GM12878 (cell line): ENCODE results near the gene PLS3. TPM values are rescaled to one million over a fixed set of nuclear protein-coding genes. Genes with fewer than 3 reads are reported as not detected.
A peak's percentile ranks its signal among the peaks of the same experiment; 100 is the strongest.

Source experiments
- ATAC-seq: fragments of 200-7000 bp; cut with Tn5 transposase; 3 replicates; pipeline ENCODE4 v1.9.1; 2020; ENCODE audit warnings: mild to moderate bottlenecking, moderate library complexity
- BruUV-seq: library from RNA; stranded (reverse); fragments of 400-500 nt; replicated peaks from 2 replicates; lab custom pipeline; 2021; lab: Mats Ljungman, UMichigan
- CTCF ChIA-PET: fragments of 300-600 bp; sonication (Branson Sonifier 250); formaldehyde crosslinking; extraction: SDS; loops from one replicate; lab custom pipeline; 2021; ENCODE audit warnings: inconsistent platforms; lab: Yijun Ruan, JAX
- POLR2A ChIA-PET: fragments of 350-600 bp; formaldehyde crosslinking; extraction: SDS; loops from one replicate; lab custom pipeline; 2021; ENCODE audit warnings: inconsistent platforms; lab: Charles Lee
- RAD21 ChIA-PET: fragments of 300-600 bp; sonication (Branson Sonifier 250); formaldehyde crosslinking; loops from one replicate; lab custom pipeline; 2023; ENCODE audit warnings: antibody characterized with exemption; ENCODE audit not compliant: unreplicated experiment; lab: Charles Lee
- SMC1A ChIA-PET: fragments of 300-600 bp; sonication (Branson Sonifier 250); formaldehyde crosslinking; loops from one replicate; lab custom pipeline; 2023; ENCODE audit not compliant: unreplicated experiment, uncharacterized antibody; lab: Charles Lee
- DNase-seq: peaks from one replicate; pipeline ENCODE4 v3.0.0-alpha.2; 2011; ENCODE audit warnings: low read depth, low spot score
- FAIRE-seq: peaks from 3 replicates; lab custom pipeline; 2011; peaks lifted over from hg19 to GRCh38; lab: Jason Lieb, UNC
- H2AFZ ChIP-seq: 2 replicates; pipeline ENCODE4 v1.6.0; 2011; ENCODE audit warnings: low read depth, low read length, control low read depth; ENCODE audit not compliant: control insufficient read depth
- H3K27ac ChIP-seq: 2 replicates; pipeline ENCODE4 v1.5.1; 2011; ENCODE audit warnings: control low read depth; ENCODE audit not compliant: control insufficient read depth, insufficient read depth
- H3K27me3 ChIP-seq, 2 experiments: replicated peaks in 1 of 2; 2 replicates each; pipeline versions ENCODE4 v1.6.0 to v1.6.1; 2011; ENCODE audit warnings: low read length in 1 of 2; ENCODE audit not compliant: control insufficient read depth in 2 of 2, insufficient read depth in 2 of 2
- H3K36me3 ChIP-seq, 2 experiments: 2 replicates each; pipeline ENCODE4 v1.5.1; 2011; ENCODE audit warnings: low read length in 1 of 2; ENCODE audit not compliant: control insufficient read depth in 2 of 2, insufficient read depth in 2 of 2
- H3K4me1 ChIP-seq: 2 replicates; pipeline ENCODE4 v1.6.1; 2011; ENCODE audit warnings: mild to moderate bottlenecking, low read length, moderate library complexity, mixed read lengths; ENCODE audit not compliant: control insufficient read depth, insufficient read depth
- H3K4me2 ChIP-seq: 2 replicates; pipeline ENCODE4 v1.6.0; 2011; ENCODE audit warnings: control low read depth; ENCODE audit not compliant: control insufficient read depth, insufficient read depth
- H3K4me3 ChIP-seq: fragments of 200-600 bp; sonication (generic); 2 replicates; pipeline ENCODE4 v1.5.1; 2016
- H3K79me2 ChIP-seq: 2 replicates; pipeline ENCODE4 v1.6.0; 2011; ENCODE audit warnings: low read length; ENCODE audit not compliant: control insufficient read depth, insufficient read depth
- H3K9ac ChIP-seq: 2 replicates; pipeline ENCODE4 v1.8.0; 2011; ENCODE audit warnings: low read length, control low read depth, mixed read lengths; ENCODE audit not compliant: control insufficient read depth, insufficient read depth
- H3K9me3 ChIP-seq: replicated peaks from 3 replicates; pipeline ENCODE4 v1.5.1; 2011; ENCODE audit warnings: mild to moderate bottlenecking, low read length; ENCODE audit not compliant: control insufficient read depth, insufficient read depth
- H4K20me1 ChIP-seq: 2 replicates; pipeline ENCODE4 v1.6.0; 2011; ENCODE audit not compliant: control insufficient read depth, insufficient read depth
- ATF3 ChIP-seq: IDR thresholded peaks from 2 replicates; pipeline ENCODE4 v1.6.1; 2011; ENCODE audit warnings: low read depth, mild to moderate bottlenecking, low read length, moderate library complexity, borderline replicate concordance; ENCODE audit errors: extremely low read depth
- DPF2 ChIP-seq: fragments of 450-650 bp; IDR thresholded peaks from 2 replicates; pipeline ENCODE4 v1.6.1; 2017; ENCODE audit warnings: mild to moderate bottlenecking
- HDAC2 ChIP-seq: fragments of 200-600 bp; sonication (generic); IDR thresholded peaks from 2 replicates; pipeline ENCODE4 v1.6.1; 2017
- JUNB ChIP-seq: IDR thresholded peaks from 2 replicates; pipeline ENCODE4 v1.6.1; 2016; ENCODE audit warnings: antibody characterized with exemption, mild to moderate bottlenecking
- KDM1A ChIP-seq: fragments of 200-600 bp; sonication (generic); IDR thresholded peaks from 2 replicates; pipeline ENCODE4 v1.6.1; 2016; ENCODE audit warnings: borderline replicate concordance
- POLR2AphosphoS5 ChIP-seq: IDR thresholded peaks from 2 replicates; pipeline ENCODE4 v1.6.1; 2011; ENCODE audit warnings: mild to moderate bottlenecking, low read length, inconsistent platforms
- POU2F2 ChIP-seq: IDR thresholded peaks from 3 replicates; pipeline ENCODE4 v1.6.1; 2011; ENCODE audit warnings: low read depth, mild to moderate bottlenecking, low read length, borderline replicate concordance
- WGBS: methylation state at CpG from one replicate; pipeline ENCODE4 v1.1.6; 2016; ENCODE audit warnings: low lambda C conversion rate; ENCODE audit not compliant: insufficient replicate concordance, insufficient coverage; ENCODE audit errors: missing lambda C conversion rate; 5-methylcytosine and 5-hydroxymethylcytosine counted together
- in situ Hi-C: fragments of 300-500 bp; cut with MboI; formaldehyde crosslinking; loops from 9 replicates; pipeline ENCODE4 v1.14.3; 2018; ENCODE audit warnings: mixed read lengths
- intact Hi-C: fragments of 100-400 bp; cut with micrococcal nuclease; formaldehyde crosslinking; loops from one replicate; pipeline ENCODE4 v1.14.2; 2022; ENCODE audit not compliant: unreplicated experiment
- polyA plus RNA-seq, 11 experiments: library from polyadenylated mRNA; depleted of rRNA in 4 of 11; unstranded in 6 of 11; stranded (reverse) in 5 of 11; fragments of >200 nt; fragmentation: Nextera tagmentation in 4 of 11; fragmentation: Illumina TruSeq in 1 of 11; extraction: Ambion mirVana in 4 of 11; extraction: Trizol in 1 of 11; gene quantifications; 1 replicate in 1 of 11; 2 replicates in 10 of 11; pipeline versions ENCODE4 v1.2.1 to v1.2.3, GENCODE V29; 2011 to 2016; ENCODE audit warnings: inconsistent platforms in 2 of 11, missing spikeins in 2 of 11, low read depth in 1 of 11
- total RNA-seq, 4 experiments: library from RNA; depleted of rRNA in 3 of 4; stranded (reverse); fragments of >200 nt in 3 of 4; fragmentation: Illumina TruSeq in 1 of 4; extraction: Trizol in 1 of 4; gene quantifications; 2 replicates each; pipeline versions ENCODE4 v1.2.1 to v1.2.3, GENCODE V29; 2013 to 2021

PLS3 gene
- total and polyA plus RNA-seq, 10 of the 15 experiments (the other 5 are each of a cell fraction or from before 2014, with no cell fraction given): 47.6 to 236 (median 174) TPM

GRCh38 chrX:115531818-115532403, 29.1 kb upstream of the PLS3 start:
- Histone ChIP-seq H3K36me3 (no peaks in the 10 kb centered on the region), H3K9ac (no peak overlapping the region), H3K4me1 (no peaks in the 10 kb centered on the region), H2AFZ (no peak overlapping the region), H3K27ac (no peak overlapping the region), H4K20me1 (no peaks in the 10 kb centered on the region), H3K27me3 (no peaks in the 10 kb centered on the region; a peak in 1 of 4 replicates), H3K9me3 (no peaks in the 10 kb centered on the region), H3K4me3 (no peak overlapping the region), H3K79me2 (no peaks in the 10 kb centered on the region), H3K4me2 (no peak overlapping the region)
- RAD21 ChIA-PET: no interaction called here
- POLR2A ChIA-PET: no interaction called here
- 59% methylated on average over 4 of the region's 4 CpGs for WGBS
- intact Hi-C loops (no loop called here), in situ Hi-C loops (no loop called here)
- ATAC-seq: no peak
- CTCF ChIA-PET: interaction anchor here (1.4 to 1.7 kb wide), 2 partner anchors 11 to 25 kb away, joined by 4 read pairs; no protein-coding TSS in a partner anchor
- TF ChIP-seq POLR2AphosphoS5: no peak
- TF ChIP-seq HDAC2: no peak
- no peak for TF ChIP-seq KDM1A
- no peak for TF ChIP-seq POU2F2
- no TSS peak for BruUV-seq
- no peak for DNase-seq
- no peak for FAIRE-seq
- SMC1A ChIA-PET: interaction anchor here (2.1 kb wide), 1 partner anchor 30 kb away, joined by 8 read pairs; no protein-coding TSS in a partner anchor

- BruUV-seq: no TSS peak
- ChIA-PET CTCF (interaction anchor here (1.4 to 1.8 kb wide), 4 partner anchors 13 to 170 kb away, joined by 4 to 9 read pairs (median 4); no protein-coding TSS in a partner anchor), RAD21 (interaction anchor here (0.9 to 1.1 kb wide), 2 partner anchors 37 to 171 kb away, joined by 3 to 5 read pairs; no protein-coding TSS in a partner anchor), POLR2A (interaction anchor here (1.0 kb wide), 1 partner anchor 25 kb away, joined by 3 read pairs; no protein-coding TSS in a partner anchor), SMC1A (interaction anchor here (0.7 to 2.1 kb wide), 9 partner anchors 15 to 170 kb away, joined by 3 to 8 read pairs (median 4); no protein-coding TSS in a partner anchor)
- H3K4me2 ChIP-seq: no peak overlapping the region; the same call in 1 of the 2 replicates
- in situ Hi-C loops (no loop called here), intact Hi-C loops (no loop called here)
- no peaks in the 10 kb centered on the region for H4K20me1 ChIP-seq
- no peaks in the 10 kb centered on the region for H3K36me3 ChIP-seq
- FAIRE-seq (no peak), DNase-seq (no peak), ATAC-seq (no peak; the same call in 2 of the 3 replicates)
- 0 out of 2 replicates have a peak, but pooled peaks have one; percentile 19 for TF ChIP-seq JUNB
- TF ChIP-seq ATF3: no peak
- no peak for TF ChIP-seq DPF2
- H3K9ac ChIP-seq: no peak overlapping the region
- no peaks in the 10 kb centered on the region for H3K79me2 ChIP-seq
- H3K27ac ChIP-seq: no peak overlapping the region
- WGBS: 36% methylated on average over 1 of the region's 1 CpG
- no peak overlapping the region for H3K4me3 ChIP-seq
- no peak overlapping the region for H2AFZ ChIP-seq
- H3K4me1 ChIP-seq: no peaks in the 10 kb centered on the region
- H3K27me3 ChIP-seq: no peaks in the 10 kb centered on the region; a peak in 1 of 4 replicates
- H3K9me3 ChIP-seq: no peaks in the 10 kb centered on the region; the same call in 2 of the 3 replicates
Observed at GRCh38 chrX:115533485-115533884, 27.5 kb upstream of the PLS3 start.
